H1 (cell line): ENCODE data around the gene LACTB. TPM values are rescaled to one million over a fixed set of nuclear protein-coding genes. Genes with fewer than 3 reads are reported as not detected.

ENCODE experiments used
- ASH2L ChIP-seq: fragments of 200-600, 300-600 bp; sonication (generic); IDR thresholded peaks from one replicate; pipeline ENCODE4 v1.7.1; 2017; ENCODE audit warnings: low read length
- CHD2 ChIP-seq: IDR thresholded peaks from 2 replicates; pipeline ENCODE4 v1.6.1; 2012; ENCODE audit warnings: low read length, improper control_type of control experiment
- GTF2F1 ChIP-seq: IDR thresholded peaks from 2 replicates; pipeline ENCODE4 v1.6.1; 2012; ENCODE audit warnings: low read depth, low read length, improper control_type of control experiment, borderline replicate concordance
- RAD21 ChIP-seq, 2 experiments: IDR thresholded peaks in 1 of 2; conservative IDR thresholded peaks in 1 of 2; 2 replicates each; pipeline ENCODE4 v1.6.1; 2011; ENCODE audit warnings: low read depth in 2 of 2, low read length in 2 of 2, improper control_type of control experiment in 1 of 2, inconsistent platforms in 1 of 2, mild to moderate bottlenecking in 1 of 2, moderate library complexity in 1 of 2
- SIN3A ChIP-seq, 2 experiments: IDR thresholded peaks in 1 of 2; conservative IDR thresholded peaks in 1 of 2; 2 replicates each; pipeline ENCODE4 v1.6.1; 2011 to 2012; ENCODE audit warnings: low read length in 2 of 2, improper control_type of control experiment in 1 of 2, low read depth in 1 of 2, mild to moderate bottlenecking in 1 of 2
- SIX5 ChIP-seq: IDR thresholded peaks from 2 replicates; pipeline ENCODE4 v1.6.1; 2011; ENCODE audit warnings: mild to moderate bottlenecking, low read depth, low read length
- SP1 ChIP-seq: IDR thresholded peaks from 2 replicates; pipeline ENCODE4 v1.6.1; 2011; ENCODE audit warnings: low read depth, low read length
- SRF ChIP-seq: IDR thresholded peaks from 2 replicates; pipeline ENCODE4 v1.6.1; 2011; ENCODE audit warnings: mild to moderate bottlenecking, low read depth, low read length, moderate library complexity
- polyA plus RNA-seq, 7 experiments: library from polyadenylated mRNA; depleted of rRNA in 3 of 7; stranded (reverse) in 5 of 7; unstranded in 2 of 7; fragments of >200 nt in 5 of 7; fragments of 200-250 nt in 2 of 7; gene quantifications; 1 replicate in 5 of 7; 2 replicates in 1 of 7; 4 replicates in 1 of 7; pipeline versions ENCODE4 v1.2.1 to v1.2.3, GENCODE V29; 2011 to 2013; ENCODE audit warnings: missing spikeins in 2 of 7, mixed read lengths in 2 of 7
- total RNA-seq: library from RNA; stranded (reverse); fragmentation: NEBNext Ultra II Directional; extraction: Animal tissue kit (Norgen Biotek cat#: 25700); gene quantifications from 2 replicates; pipeline ENCODE4 v1.2.1, GENCODE V29; 2021
- TF ChIP-seq, protein P1 (sequence below), 3 experiments: IDR thresholded peaks; 1 replicate in 2 of 3; 2 replicates in 1 of 3; pipeline versions ENCODE4 v1.5.1 to v1.6.1; 2011; ENCODE audit warnings: low read length in 3 of 3, mild to moderate bottlenecking in 3 of 3, inconsistent platforms in 2 of 3, low read depth in 1 of 3, moderate library complexity in 1 of 3; ENCODE audit not compliant: insufficient read depth in 1 of 3; ENCODE audit errors: control extremely low read depth in 1 of 3
- TF ChIP-seq, protein P2 (sequence below): IDR thresholded peaks from 2 replicates; pipeline ENCODE4 v1.6.1; 2011; ENCODE audit warnings: low read depth, mild to moderate bottlenecking, low read length; ENCODE audit not compliant: insufficient read depth

Gene LACTB
- total and polyA plus RNA-seq, 2 of the 8 experiments (the other 6 are each of a cell fraction or from before 2014, with no cell fraction given) = 5.8 to 14.9 TPM

DNA sequence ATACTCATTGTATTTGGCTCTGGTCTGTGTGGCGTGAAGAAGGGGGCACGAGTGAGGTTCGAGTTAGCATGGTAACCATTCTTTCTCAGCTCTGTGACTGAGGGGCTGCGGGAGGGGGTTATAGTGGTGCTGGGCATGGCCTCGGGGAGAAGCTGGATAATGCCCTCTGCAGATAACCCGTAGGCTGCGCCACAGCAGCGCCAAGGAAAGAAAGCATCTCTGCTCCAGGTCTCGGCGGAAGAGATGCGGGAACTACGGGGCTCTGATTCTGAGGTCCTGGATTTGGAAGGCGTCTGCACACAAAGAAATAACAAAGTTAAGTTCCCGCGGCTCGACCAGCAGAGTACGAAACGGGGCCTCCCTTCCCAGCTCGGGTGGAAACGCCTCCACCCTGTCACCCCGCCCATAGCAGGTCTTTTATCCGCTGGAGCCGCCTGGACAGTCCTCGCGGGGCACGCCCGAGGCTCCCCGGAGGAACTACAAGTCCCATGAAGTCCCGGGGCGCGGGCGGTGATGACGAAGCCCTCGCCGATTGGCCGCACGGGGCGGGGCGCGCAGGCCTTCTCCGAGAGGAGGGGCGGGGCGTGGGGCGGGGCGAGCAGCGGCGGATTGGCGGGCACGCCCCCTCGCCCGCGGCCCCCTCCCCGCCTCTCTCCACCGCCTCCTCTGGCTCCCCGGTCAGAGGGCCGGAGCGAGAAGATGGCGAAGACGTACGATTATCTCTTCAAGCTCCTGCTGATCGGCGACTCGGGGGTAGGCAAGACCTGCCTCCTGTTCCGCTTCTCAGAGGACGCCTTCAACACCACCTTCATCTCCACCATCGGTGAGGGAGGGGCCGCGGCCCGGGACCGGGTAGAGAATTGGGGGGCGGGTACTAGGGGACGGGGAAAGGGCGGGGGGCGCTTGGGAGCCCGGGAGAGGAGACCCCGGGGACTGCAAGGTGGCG is 67.5 kb downstream of the LACTB start, which contains the start of gene RAB8B (continued):
- peak; percentile 79 for TF ChIP-seq SRF
- TF ChIP-seq, protein P1, sequence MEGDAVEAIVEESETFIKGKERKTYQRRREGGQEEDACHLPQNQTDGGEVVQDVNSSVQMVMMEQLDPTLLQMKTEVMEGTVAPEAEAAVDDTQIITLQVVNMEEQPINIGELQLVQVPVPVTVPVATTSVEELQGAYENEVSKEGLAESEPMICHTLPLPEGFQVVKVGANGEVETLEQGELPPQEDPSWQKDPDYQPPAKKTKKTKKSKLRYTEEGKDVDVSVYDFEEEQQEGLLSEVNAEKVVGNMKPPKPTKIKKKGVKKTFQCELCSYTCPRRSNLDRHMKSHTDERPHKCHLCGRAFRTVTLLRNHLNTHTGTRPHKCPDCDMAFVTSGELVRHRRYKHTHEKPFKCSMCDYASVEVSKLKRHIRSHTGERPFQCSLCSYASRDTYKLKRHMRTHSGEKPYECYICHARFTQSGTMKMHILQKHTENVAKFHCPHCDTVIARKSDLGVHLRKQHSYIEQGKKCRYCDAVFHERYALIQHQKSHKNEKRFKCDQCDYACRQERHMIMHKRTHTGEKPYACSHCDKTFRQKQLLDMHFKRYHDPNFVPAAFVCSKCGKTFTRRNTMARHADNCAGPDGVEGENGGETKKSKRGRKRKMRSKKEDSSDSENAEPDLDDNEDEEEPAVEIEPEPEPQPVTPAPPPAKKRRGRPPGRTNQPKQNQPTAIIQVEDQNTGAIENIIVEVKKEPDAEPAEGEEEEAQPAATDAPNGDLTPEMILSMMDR (IDR thresholded peaks at IDR 0.05; ENCODE audit: control extremely low read depth in 1 of 3, insufficient read depth in 1 of 3, low read depth in 1 of 3, low read length in 3 of 3) = no peak
- TF ChIP-seq CHD2 = peak; percentile 67
- TF ChIP-seq SP1 = peak; percentile 61; the same call in 1 of the 2 replicates
- TF ChIP-seq SIN3A (conservative IDR thresholded peaks at IDR 0.05 in 1 of 2, IDR thresholded peaks at IDR 0.05 in 1 of 2; ENCODE audit: low read depth in 1 of 2, low read length in 2 of 2) = peak in 1 of 2 experiments; percentile 83; a peak in 2 of 4 replicates
- TF ChIP-seq RAD21 (IDR thresholded peaks at IDR 0.05 in 1 of 2, conservative IDR thresholded peaks at IDR 0.05 in 1 of 2; ENCODE audit: low read depth in 2 of 2, low read length in 2 of 2) = peak; percentile 20 to 30; a peak in 3 of 4 replicates
- no peak; the same call in 1 of the 2 replicates for TF ChIP-seq GTF2F1
- TF ChIP-seq ASH2L = peak; percentile 84
- TF ChIP-seq, protein P2, sequence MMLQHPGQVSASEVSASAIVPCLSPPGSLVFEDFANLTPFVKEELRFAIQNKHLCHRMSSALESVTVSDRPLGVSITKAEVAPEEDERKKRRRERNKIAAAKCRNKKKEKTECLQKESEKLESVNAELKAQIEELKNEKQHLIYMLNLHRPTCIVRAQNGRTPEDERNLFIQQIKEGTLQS = peak; percentile 90
- TF ChIP-seq SIX5 = peak; percentile 85
